ENCODE measurements around the gene ATRX. TPM values are rescaled to one million over a fixed set of nuclear protein-coding genes. Genes with fewer than 3 reads are reported as not detected.
"Not testable (repeated sequence)": the region's sequence is repeated elsewhere in the genome, so short reads cannot be mapped to it uniquely, and the experiment has no call there.

Gene ATRX
- total RNA-seq, 4 donors from 2014 or later = 79.3 to 309 (median 99.6) TPM

GRCh38 chrX:77776659-77777058, 9.4 kb downstream of the ATRX start:
- no peak overlapping the region for H3K4me3 ChIP-seq
- no peak for DNase-seq
- no peaks in the 10 kb centered on the region for H3K4me1 ChIP-seq
- no peaks in the 10 kb centered on the region for H3K9me3 ChIP-seq
- H3K27ac ChIP-seq = no peak overlapping the region
- no peaks in the 10 kb centered on the region for H3K27me3 ChIP-seq
- TF ChIP-seq POLR2A (IDR thresholded peaks at IDR 0.05) = no peak
- H3K36me3 ChIP-seq = no peaks in the 10 kb centered on the region

- H3K4me3 ChIP-seq = no peak overlapping the region
- no peak for DNase-seq
- no peak overlapping the region for H3K27ac ChIP-seq
- H3K36me3 ChIP-seq = no peaks in the 10 kb centered on the region
- H3K9me3 ChIP-seq = no peaks in the 10 kb centered on the region
- TF ChIP-seq CTCF (IDR thresholded peaks at IDR 0.05) (no peak), POLR2A (IDR thresholded peaks at IDR 0.05) (no peak)
- H3K4me1 ChIP-seq = no peaks in the 10 kb centered on the region
- no peaks in the 10 kb centered on the region for H3K27me3 ChIP-seq
These were observed 14.4 kb downstream of the ATRX start for GRCh38 chrX:77771601-77772000.

DNA sequence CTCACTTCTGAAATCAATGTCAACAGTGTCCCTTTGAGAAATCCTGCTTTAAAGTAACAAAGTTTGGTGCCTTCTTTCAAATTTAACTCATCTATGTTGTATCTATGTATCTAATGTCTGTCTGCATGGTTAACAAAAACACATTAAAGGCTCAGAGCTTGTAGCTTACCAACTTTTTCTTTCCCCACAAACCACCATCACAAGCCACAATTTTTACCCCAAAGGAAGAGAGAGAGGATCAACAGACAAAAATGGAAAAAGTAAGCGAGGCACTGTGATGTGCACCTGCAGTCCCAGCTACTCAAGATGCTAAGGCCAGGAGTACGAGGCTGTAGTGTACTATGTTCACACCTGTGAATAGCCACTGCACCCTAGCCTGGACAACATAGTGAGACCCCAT, 17.2 kb downstream of the ATRX start:
- H3K4me1 ChIP-seq = no peaks in the 10 kb centered on the region
- TF ChIP-seq POLR2A (IDR thresholded peaks at IDR 0.05) (no peak), CTCF (IDR thresholded peaks at IDR 0.05) (no peak)
- H3K27ac ChIP-seq = no peak overlapping the region
- no peaks in the 10 kb centered on the region for H3K9me3 ChIP-seq
- H3K36me3 ChIP-seq = no peaks in the 10 kb centered on the region
- no peak for DNase-seq
- H3K27me3 ChIP-seq = no peaks in the 10 kb centered on the region
- no peak overlapping the region for H3K4me3 ChIP-seq

DNA sequence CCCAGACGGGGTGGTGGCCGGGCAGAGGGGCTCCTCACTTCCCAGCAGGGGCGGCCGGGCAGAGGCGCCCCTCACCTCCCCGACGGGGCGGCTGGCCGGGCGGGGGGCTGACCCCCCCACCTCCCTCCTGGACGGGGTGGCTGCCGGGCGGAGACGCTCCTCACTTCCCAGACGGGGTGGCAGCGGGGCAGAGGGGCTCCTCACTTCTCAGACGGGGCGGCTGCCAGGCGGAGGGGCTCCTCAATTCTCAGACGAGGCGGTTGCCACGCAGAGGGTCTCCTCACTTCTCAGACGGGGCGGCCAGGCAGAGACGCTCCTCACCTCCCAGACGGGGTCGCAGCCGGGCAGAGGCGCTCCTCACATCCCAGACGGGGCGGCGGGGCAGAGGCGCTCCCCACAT, 19.8 kb downstream of the ATRX start:
- not testable (repeated sequence) for H3K9me3 ChIP-seq, H3K4me3 ChIP-seq, H3K27ac ChIP-seq, H3K27me3 ChIP-seq, H3K4me1 ChIP-seq, H3K36me3 ChIP-seq, DNase-seq

- Histone ChIP-seq H3K9me3 (no peaks in the 10 kb centered on the region), H3K27ac (no peak overlapping the region), H3K4me1 (no peaks in the 10 kb centered on the region), H3K4me3 (no peak overlapping the region), H3K36me3 (no peaks in the 10 kb centered on the region), H3K27me3 (no peaks in the 10 kb centered on the region)
- TF ChIP-seq CTCF (IDR thresholded peaks at IDR 0.05) = no peak
- TF ChIP-seq POLR2A (IDR thresholded peaks at IDR 0.05) = no peak
- no peak for DNase-seq
These were observed 30.5 kb downstream of the ATRX start for GRCh38 chrX:77755561-77755960.

DNA sequence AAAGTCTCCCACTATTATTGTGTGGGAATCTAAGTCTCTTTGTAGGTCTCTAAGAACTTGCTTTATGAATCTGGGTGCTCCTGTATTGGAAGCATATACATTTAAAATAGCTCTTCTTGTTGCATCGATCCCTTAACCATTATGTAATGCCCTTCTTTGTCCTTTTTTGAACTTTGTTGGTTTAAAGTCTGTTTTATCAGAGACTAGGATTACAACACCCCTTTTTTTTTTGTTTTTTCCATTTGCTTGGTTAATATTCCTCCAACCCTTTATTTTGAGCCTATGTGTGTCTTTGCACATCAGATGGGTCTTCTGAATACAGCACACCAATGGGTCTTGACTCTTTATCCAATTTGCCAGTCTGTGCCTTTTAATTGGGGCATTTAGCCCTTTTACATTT, 32.1 kb downstream of the ATRX start:
- H3K4me3 ChIP-seq, H3K27ac ChIP-seq, H3K4me1 ChIP-seq, H3K9me3 ChIP-seq, H3K27me3 ChIP-seq, H3K36me3 ChIP-seq, DNase-seq: not testable (repeated sequence)

GRCh38 chrX:77749695-77750094, 36.3 kb downstream of the ATRX start:
- Histone ChIP-seq H3K27ac (no peak overlapping the region), H3K4me3 (no peak overlapping the region), H3K27me3 (no peaks in the 10 kb centered on the region), H3K4me1 (no peaks in the 10 kb centered on the region), H3K9me3 (no peaks in the 10 kb centered on the region), H3K36me3 (no peaks in the 10 kb centered on the region)
- no peak for DNase-seq
- TF ChIP-seq CTCF (IDR thresholded peaks at IDR 0.05) (no peak), POLR2A (IDR thresholded peaks at IDR 0.05) (no peak)
